D721Med (cell line): ENCODE results near the gene PDE11A.

Experiments used
- DNase-seq: peaks from one replicate; pipeline ENCODE4 v3.0.0; 2011; ENCODE audit warnings: low spot score; ENCODE audit not compliant: insufficient read length
- FAIRE-seq: peaks from 2 replicates; lab custom pipeline; 2011; peaks lifted over from hg19 to GRCh38; lab: Jason Lieb, UNC
- TF ChIP-seq, protein P1 (sequence below): IDR thresholded peaks from 2 replicates; pipeline ENCODE4 v1.5.1; 2012; ENCODE audit warnings: mild to moderate bottlenecking, control low read depth; ENCODE audit not compliant: insufficient read depth; ENCODE audit errors: missing control alignments

Gene PDE11A

DNA sequence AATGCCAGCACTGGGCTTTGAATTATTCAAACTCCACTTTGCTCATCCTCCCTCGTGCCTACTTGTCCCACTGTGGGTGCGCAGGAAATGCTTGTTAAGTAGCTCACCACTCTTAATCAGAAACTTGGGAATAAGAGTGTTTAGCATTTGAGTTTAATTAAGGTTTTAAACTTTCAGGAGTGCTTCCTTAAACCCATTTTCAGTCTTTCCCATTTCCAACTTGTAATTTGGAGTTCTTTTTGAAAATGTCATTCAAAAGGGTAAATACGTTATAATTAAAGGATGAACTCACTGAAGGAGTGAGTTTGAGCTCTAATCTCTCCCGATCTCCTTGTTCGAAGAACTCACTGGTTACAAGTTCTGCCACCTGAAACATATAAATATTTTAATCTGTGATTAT, 403.4 kb downstream of the PDE11A start:
- FAIRE-seq: no peak
- DNase-seq: no peak
- TF ChIP-seq, protein P1, sequence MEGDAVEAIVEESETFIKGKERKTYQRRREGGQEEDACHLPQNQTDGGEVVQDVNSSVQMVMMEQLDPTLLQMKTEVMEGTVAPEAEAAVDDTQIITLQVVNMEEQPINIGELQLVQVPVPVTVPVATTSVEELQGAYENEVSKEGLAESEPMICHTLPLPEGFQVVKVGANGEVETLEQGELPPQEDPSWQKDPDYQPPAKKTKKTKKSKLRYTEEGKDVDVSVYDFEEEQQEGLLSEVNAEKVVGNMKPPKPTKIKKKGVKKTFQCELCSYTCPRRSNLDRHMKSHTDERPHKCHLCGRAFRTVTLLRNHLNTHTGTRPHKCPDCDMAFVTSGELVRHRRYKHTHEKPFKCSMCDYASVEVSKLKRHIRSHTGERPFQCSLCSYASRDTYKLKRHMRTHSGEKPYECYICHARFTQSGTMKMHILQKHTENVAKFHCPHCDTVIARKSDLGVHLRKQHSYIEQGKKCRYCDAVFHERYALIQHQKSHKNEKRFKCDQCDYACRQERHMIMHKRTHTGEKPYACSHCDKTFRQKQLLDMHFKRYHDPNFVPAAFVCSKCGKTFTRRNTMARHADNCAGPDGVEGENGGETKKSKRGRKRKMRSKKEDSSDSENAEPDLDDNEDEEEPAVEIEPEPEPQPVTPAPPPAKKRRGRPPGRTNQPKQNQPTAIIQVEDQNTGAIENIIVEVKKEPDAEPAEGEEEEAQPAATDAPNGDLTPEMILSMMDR: no peak

DNA sequence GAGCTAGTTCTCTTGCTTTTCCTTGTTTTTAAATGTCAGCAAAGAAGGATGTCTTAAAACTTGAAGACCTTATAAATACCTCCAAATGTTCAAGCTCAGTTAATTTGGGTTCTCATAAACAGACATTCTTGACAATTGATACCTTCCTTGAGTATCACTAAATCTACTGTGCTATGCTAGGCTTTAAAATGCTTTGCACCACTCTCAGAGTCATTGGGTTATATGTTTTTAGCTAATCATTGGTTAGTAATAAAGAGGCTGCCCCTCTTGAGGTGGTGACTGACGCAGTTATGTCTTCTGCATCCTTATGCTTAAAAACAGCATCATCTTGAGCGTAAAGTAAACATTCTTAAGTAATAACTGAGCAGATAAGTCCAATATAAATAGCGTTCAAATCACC, 404.0 kb downstream of the PDE11A start:
- FAIRE-seq (no peak), DNase-seq (no peak)
- TF ChIP-seq, protein P1: no peak

DNA sequence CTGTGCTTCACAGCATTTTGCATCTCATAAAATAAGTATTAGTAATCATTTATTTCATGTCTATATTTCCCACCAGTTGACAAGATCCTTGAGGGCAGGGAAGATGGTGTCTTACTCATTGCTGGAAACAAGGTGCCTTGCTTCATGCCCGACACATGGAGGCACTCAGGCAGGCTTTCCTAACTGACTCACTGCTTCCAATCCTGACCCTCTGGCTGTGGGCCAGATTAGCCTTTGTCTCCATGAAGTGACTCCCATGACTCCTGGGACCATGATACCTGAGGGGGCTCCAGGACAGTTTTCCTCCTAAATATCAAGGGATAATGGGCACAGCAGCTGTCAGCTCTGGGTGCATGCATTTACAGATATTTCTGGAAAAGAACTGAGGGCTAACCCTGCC, 405.0 kb downstream of the PDE11A start:
- FAIRE-seq (no peak), DNase-seq (no peak)
- TF ChIP-seq, protein P1: no peak

DNA sequence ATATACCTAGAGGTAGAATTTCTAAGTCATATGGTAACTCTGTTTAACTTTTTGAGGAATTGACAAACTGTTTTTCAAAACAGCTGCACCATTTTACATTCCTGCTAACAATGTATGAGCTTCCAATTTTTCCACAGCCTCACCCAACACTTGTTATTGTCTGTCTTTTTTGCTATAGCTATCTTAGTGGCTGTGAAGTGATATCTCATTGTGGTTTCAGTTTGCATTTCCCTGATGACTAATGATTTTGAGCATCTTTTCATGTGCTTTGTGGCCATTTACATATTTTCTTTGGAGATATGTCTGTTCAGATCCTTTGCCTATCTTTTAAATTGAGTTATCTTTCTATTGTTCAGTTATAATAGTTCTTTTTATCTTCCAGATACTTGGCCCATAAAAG, 406.2 kb downstream of the PDE11A start:
- no peak for DNase-seq
- no peak for FAIRE-seq
- TF ChIP-seq, protein P1: no peak

DNA sequence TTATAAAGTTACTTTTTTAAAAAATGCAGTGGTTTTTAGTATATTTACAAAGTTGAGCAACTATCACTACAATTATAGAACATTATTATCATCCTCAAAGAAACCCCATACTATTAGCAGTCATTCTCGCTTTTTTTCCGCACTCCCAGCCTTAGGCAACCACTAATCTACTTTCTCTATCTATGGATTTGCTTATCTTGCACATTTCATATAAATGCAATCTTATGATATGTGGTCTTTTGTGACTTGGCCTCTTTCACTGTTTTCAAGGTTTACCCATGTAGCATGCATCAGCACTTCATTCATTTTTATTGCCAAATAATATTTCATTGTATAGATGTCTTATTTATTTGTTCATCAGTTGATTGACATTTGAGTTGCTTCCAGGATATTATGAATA, 406.6 kb downstream of the PDE11A start:
- DNase-seq: no peak
- FAIRE-seq: no peak
- TF ChIP-seq, protein P1: no peak

DNA sequence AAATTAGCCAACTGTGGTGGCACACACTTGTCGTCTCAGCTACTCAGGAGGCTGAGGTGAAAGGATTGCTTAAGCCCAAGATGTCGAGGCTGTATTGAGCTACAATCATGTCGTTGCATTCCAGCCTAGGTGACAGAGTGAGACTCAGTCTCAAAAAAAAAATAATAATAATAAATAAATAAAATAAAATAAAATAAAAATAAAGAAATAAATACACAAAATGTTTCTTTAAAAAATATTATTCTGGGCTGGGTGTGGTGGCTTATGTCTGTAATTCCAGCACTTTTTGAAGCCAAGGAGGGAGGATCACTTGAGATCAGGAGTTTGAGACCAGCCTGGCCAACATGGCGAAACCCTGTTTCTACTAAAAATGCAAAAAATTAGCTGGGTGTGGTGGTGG, 407.2 kb downstream of the PDE11A start:
- DNase-seq (no peak), FAIRE-seq (no peak)
- TF ChIP-seq, protein P1: no peak

DNA sequence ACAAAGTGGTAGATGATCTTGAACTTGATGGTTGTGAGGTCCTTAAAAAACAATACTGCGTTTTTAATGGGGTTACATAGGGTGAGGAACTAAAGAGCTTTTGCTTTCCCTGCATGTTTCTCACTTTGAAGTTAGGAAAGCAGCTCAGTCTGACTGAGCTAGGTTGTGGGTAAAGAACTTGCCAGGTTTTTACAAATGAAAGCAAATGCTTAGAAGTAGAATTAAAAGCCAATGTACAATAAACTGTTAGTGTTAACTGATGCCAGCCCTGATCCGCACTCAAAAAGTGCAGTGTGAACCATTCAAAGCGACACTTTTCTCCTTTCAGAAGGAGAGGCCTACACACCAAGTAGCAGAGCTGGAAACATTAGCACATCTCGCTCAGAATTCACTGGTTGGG, 409.7 kb downstream of the PDE11A start:
- TF ChIP-seq, protein P1: no peak
- FAIRE-seq: no peak
- DNase-seq: no peak
